Measurements from ENCODE around the gene MISP.

Gene MISP

GRCh38 chr19:781800-782184 is 30.9 kb downstream of the MISP start:
- no peaks in the 10 kb centered on the region for H3K36me3 ChIP-seq (ENCODE audit: insufficient read depth, low read length)
- H3K4me2 ChIP-seq (ENCODE audit: low read length), result no peak overlapping the region
- no peak overlapping the region for H3K27ac ChIP-seq (ENCODE audit: low read depth, low read length, poor library complexity, severe bottlenecking)
- no peaks in the 10 kb centered on the region for H3K4me1 ChIP-seq (ENCODE audit: insufficient read depth, low read length, severe bottlenecking)
- H3K4me3 ChIP-seq (ENCODE audit: low read depth, low read length, poor library complexity, severe bottlenecking), result no peak overlapping the region
- H3K27me3 ChIP-seq (ENCODE audit: insufficient read depth, low read length), result peaks cover 11% of the 10 kb centered on the region
- no peaks in the 10 kb centered on the region for H4K20me1 ChIP-seq (ENCODE audit: insufficient read depth, low read length)
- no peak for TF ChIP-seq EZH2 (IDR thresholded peaks at IDR 0.05; ENCODE audit: borderline replicate concordance, low read length)
- TF ChIP-seq, protein P1, sequence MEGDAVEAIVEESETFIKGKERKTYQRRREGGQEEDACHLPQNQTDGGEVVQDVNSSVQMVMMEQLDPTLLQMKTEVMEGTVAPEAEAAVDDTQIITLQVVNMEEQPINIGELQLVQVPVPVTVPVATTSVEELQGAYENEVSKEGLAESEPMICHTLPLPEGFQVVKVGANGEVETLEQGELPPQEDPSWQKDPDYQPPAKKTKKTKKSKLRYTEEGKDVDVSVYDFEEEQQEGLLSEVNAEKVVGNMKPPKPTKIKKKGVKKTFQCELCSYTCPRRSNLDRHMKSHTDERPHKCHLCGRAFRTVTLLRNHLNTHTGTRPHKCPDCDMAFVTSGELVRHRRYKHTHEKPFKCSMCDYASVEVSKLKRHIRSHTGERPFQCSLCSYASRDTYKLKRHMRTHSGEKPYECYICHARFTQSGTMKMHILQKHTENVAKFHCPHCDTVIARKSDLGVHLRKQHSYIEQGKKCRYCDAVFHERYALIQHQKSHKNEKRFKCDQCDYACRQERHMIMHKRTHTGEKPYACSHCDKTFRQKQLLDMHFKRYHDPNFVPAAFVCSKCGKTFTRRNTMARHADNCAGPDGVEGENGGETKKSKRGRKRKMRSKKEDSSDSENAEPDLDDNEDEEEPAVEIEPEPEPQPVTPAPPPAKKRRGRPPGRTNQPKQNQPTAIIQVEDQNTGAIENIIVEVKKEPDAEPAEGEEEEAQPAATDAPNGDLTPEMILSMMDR (IDR thresholded peaks at IDR 0.05; ENCODE audit: low read length), result no peak
- H3K9me3 ChIP-seq (ENCODE audit: low read length), result no peaks in the 10 kb centered on the region
- H3K9ac ChIP-seq (ENCODE audit: low read length), result no peak overlapping the region
- H3K9me2 ChIP-seq (ENCODE audit: low read depth, low read length), result no peaks in the 10 kb centered on the region
- no peaks in the 10 kb centered on the region for H3F3A ChIP-seq (ENCODE audit: insufficient read depth, low read length)
- no peak overlapping the region for H2AFZ ChIP-seq (ENCODE audit: low read length)
- no peaks in the 10 kb centered on the region for H3K79me2 ChIP-seq (ENCODE audit: insufficient read depth, low read length)

GRCh38 chr19:782185-782877 is 31.4 kb downstream of the MISP start:
- no peaks in the 10 kb centered on the region for H3K36me3 ChIP-seq (ENCODE audit: insufficient read depth, low read length)
- no peak overlapping the region for H3K27ac ChIP-seq (ENCODE audit: low read depth, low read length, poor library complexity, severe bottlenecking)
- H3K4me2 ChIP-seq (ENCODE audit: low read length), result no peak overlapping the region
- no peaks in the 10 kb centered on the region for H3F3A ChIP-seq (ENCODE audit: insufficient read depth, low read length)
- H2AFZ ChIP-seq (ENCODE audit: low read length), result no peak overlapping the region
- no peak overlapping the region for H3K4me3 ChIP-seq (ENCODE audit: low read depth, low read length, poor library complexity, severe bottlenecking)
- no peaks in the 10 kb centered on the region for H3K79me2 ChIP-seq (ENCODE audit: insufficient read depth, low read length)
- H3K27me3 ChIP-seq (ENCODE audit: insufficient read depth, low read length), result peaks cover 12% of the 10 kb centered on the region
- no peaks in the 10 kb centered on the region for H3K4me1 ChIP-seq (ENCODE audit: insufficient read depth, low read length, severe bottlenecking)
- no peak for TF ChIP-seq EZH2 (IDR thresholded peaks at IDR 0.05; ENCODE audit: borderline replicate concordance, low read length)
- TF ChIP-seq, protein P1 (IDR thresholded peaks at IDR 0.05; ENCODE audit: low read length), result no peak
- H3K9me2 ChIP-seq (ENCODE audit: low read depth, low read length), result no peaks in the 10 kb centered on the region
- no peak overlapping the region for H3K9ac ChIP-seq (ENCODE audit: low read length)
- no peaks in the 10 kb centered on the region for H3K9me3 ChIP-seq (ENCODE audit: low read length)
- no peaks in the 10 kb centered on the region for H4K20me1 ChIP-seq (ENCODE audit: insufficient read depth, low read length)

- Histone ChIP-seq H2AFZ (ENCODE audit: low read length) (no peak overlapping the region), H3K27ac (ENCODE audit: low read depth, low read length, poor library complexity, severe bottlenecking) (no peak overlapping the region), H3K4me2 (ENCODE audit: low read length) (no peak overlapping the region), H3K4me1 (ENCODE audit: insufficient read depth, low read length, severe bottlenecking) (no peaks in the 10 kb centered on the region), H3K27me3 (ENCODE audit: insufficient read depth, low read length) (peaks cover 17% of the 10 kb centered on the region), H3K9me2 (ENCODE audit: low read depth, low read length) (no peaks in the 10 kb centered on the region), H3K36me3 (ENCODE audit: insufficient read depth, low read length) (no peaks in the 10 kb centered on the region), H3K4me3 (ENCODE audit: low read depth, low read length, poor library complexity, severe bottlenecking) (no peak overlapping the region), H3K9me3 (ENCODE audit: low read length) (no peaks in the 10 kb centered on the region), H3K79me2 (ENCODE audit: insufficient read depth, low read length) (no peaks in the 10 kb centered on the region), H4K20me1 (ENCODE audit: insufficient read depth, low read length) (no peaks in the 10 kb centered on the region), H3K9ac (ENCODE audit: low read length) (no peak overlapping the region), H3F3A (ENCODE audit: insufficient read depth, low read length) (no peaks in the 10 kb centered on the region)
- TF ChIP-seq EZH2 (IDR thresholded peaks at IDR 0.05; ENCODE audit: borderline replicate concordance, low read length), result no peak
- TF ChIP-seq, protein P1 (IDR thresholded peaks at IDR 0.05; ENCODE audit: low read length), result no peak
These were observed 32.2 kb downstream of the MISP start for GRCh38 chr19:782878-783668.

All from OCI-LY1 (cell line).